NCI-H460 (cell line): ENCODE measurements around the gene CCDC188. TPM values are rescaled to one million over a fixed set of nuclear protein-coding genes. Genes with fewer than 3 reads are reported as not detected.

Source experiments
- DNase-seq: peaks from one replicate; pipeline ENCODE4 v3.0.0-alpha.2; 2016; ENCODE audit warnings: low read depth; ENCODE audit errors: extremely low read depth
- small RNA-seq, 2 experiments: library from RNA; depleted of rRNA; stranded (forward); fragments of <200 nt; gene quantifications; one replicate each; pipeline ENCODE3, GENCODE V24; 2014
- total RNA-seq: library from RNA; depleted of rRNA; stranded (reverse); fragments of >200 nt; shearing (Covaris generic); gene quantifications from 2 replicates; pipeline ENCODE4 v1.2.3, GENCODE V29; 2014; rRNA removed

Gene CCDC188
- total RNA-seq, 1 experiment from 2014 or later = not detected

DNA sequence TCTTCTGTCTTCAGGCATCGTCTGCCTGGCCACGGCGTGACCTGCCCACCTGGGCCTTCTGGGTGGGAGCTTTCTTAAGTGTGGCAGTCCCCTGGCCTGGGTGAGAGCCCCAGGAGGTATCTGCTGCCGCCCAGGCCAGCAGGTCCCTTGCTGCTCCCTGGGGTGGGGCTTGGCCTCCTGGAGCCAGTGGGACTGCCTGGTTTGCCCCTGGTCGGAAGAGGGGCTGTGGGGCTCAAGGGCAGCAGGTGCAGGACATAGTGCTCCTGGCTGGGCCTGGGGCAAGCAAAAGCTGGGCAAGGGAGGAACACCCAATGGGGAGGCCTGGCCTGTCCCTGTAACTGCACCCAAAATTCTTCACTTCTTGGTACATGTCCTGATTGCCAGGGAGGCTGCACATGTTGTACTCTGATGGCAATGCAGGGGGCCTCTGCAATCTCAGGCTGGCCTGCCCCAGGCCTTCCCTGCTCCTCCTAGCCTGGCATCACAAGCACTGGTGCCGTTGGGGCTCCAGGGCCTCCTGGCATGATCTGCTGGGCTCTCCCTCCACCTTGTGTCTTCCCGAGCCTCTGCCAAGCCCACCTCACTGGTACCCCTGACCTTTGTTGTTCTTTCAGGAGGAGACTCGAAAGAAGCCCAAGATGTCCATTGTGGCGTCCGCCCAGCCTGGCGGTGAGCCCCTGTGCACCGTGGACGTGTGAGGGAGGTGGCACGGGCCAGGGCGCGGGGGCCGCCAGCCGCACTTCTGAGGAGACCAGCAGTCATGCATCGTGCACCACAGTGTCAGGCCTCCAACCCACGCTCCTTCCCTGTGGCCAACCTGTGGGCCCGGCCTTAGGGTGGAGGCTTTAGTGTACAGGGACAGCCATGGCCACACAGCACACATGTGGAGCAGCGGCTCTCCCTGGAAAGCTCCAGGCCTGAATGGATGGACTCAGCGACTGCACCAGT lies 41.2 kb downstream of the CCDC188 start:
- DNase-seq = no peak

DNA sequence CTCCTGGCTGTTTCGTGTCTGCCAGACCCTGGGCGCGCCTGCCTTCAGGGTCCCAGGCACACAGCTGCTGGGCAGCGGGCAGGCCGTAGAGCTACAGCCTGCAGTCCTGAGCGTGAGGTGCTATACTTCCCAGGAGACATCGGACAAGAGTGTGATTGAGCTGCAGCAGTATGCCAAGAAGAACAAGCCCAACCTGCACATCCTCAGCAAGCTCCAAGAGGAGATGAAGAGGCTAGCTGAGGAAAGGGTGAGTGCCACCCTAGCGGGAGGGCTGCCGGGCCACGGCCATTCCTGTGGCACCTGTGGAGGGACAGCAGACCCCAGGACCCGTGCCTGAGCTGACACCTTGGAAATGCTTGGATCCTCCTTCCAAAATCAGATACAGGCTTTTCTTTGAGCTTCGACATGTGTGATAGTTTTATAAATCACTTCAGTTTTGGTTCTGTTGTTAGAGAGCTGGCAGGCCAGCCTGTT lies 42.1 kb downstream of the CCDC188 start:
- no peak for DNase-seq

DNA sequence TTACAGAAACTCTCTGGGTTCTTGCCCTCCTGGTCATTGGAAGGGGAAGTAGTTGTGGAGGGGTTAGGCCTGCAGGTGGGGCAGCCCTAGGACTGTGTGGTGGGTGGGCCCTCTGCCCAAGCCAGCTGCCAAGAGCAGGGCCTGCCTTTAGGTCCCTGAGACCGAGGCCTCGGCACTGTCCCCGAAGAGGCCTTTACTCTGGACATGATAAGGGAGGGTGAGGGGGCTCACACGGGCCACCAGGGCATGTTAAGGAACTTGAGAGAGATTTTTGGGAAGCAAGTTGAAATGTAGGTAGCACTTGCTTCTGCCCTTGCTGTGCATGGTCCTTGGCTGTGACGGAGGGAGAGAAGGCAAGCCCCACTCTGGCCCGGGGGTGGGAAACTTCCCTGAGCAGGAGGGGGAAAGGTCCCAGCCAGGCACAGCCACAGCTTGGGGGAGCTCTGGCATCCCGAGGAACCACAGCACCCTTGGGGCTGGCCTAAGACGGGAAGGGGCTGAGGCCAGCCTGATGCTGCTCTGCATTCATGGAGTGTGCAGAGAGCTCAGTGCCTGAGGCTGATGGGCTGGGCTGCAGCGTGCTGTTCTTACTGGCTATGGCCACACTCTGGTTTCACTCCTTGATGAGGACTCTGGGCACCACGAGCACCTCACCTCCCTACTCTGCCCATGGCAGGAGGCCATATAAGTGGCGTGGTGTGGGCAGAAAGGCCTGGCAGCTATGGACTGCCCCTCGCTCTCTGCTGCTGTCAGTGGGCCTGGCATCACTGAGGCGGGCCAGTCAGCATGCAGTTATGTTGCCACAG lies 42.7 kb downstream of the CCDC188 start:
- no peak for DNase-seq

DNA sequence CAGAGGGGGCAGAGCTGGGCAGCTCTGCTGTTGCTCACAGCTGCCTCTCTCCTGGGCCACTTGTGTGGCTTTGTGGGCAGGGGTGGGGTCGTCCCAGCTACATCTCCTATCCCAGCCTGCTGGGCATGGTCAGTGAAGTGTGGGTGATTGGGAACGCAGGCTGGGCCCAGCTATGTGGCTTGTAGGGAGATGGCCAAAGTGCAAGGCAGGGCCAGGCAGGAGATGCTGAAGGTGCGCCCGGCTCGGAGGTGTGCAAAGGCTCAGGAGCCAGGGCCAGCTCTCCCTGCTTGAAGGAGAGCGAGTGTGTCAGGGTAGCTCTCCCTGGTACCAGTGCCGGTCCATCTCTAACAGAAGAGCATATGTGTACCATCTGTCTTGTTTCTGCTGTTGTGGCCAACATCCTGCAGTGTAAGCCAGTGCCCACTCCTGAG lies 43.4 kb downstream of the CCDC188 start:
- no peak for DNase-seq

DNA sequence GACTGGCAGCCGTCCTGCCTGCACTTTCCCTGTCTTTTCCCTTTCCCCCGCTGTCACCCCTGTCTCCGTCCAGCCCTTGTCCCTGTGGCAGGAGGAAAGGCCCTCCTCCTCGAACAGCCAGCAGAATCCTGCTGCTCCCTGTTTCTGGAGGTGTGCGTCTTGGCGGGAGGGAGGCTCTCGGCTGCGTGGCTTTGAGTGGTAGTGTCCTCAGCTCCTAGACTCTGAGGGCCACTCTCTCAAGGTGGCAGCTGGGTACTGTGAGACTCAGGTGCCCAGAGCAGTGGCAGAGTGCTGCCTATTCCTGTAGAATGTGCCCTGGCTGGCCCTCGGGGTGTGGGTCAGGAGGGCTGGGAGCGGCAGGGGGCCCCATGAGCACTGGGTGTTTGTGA lies 44.0 kb downstream of the CCDC188 start:
- DNase-seq = no peak

DNA sequence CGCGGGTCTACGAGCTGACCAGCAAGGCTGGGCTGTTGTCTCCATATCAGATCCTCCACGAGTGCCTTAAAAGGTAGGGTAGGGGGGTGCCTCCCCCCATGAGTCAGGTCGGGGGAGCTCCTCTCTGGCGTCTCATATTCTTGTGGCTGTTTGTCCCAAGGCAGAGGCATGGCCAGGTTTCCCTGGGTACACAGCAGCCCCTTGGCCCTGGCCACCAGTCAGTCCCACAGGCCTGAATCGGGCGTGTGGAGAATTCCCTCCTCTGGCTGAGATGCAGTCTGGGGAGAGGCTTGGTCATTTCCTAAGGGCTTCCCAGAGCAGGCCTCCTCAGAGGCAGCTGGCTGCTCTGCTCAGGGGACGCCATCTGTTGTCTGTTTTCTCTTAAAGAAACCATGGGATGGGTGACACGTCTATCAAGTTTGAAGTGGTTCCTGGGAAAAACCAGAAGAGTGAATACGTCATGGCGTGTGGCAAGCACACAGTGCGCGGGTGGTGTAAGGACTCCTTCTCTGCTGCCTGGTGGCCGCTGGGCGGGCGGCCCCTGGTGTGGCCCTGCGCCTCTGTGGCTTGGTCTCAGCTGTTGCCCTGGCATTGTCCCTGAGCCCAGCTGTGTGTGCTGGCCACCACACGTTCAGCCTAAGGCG lies 44.5 kb downstream of the CCDC188 start:
- no peak for DNase-seq

DNA sequence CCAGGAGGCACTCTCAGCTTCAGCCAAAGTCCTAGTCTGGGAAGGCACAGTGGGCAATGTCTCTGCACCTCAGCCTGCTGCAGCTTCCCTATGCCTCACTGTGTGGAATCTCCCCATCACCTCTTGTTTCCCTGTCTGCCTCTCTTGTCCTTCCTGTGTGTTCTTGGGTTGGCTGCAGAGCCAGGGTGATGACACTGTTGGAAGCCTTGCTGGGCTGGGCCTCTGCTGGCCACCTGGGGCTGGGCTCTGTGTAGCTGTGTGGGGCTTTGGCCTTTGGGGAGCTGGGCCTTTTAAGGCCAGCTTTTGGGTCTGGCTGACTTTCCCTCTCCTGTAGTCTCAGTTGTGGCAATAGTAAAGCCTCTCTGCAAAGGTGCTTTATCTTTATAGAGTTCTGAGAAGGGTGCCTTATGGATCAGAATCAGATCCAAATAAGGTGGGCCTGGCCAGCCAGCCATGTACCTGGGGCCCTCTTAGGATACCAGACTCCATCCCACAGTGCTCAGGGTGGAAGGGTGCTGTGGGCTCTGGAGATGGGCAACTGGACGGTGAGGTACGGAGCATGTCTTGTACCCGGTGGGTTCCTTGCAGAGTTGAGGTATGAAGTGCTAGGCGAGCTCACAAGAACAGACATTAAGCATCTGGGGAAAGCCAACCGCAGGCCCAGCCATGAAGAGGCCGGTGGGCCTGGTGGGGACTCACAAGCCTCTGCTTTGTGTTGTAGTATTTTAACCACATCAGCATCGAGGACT lies 45.2 kb downstream of the CCDC188 start:
- no peak for DNase-seq

DNA sequence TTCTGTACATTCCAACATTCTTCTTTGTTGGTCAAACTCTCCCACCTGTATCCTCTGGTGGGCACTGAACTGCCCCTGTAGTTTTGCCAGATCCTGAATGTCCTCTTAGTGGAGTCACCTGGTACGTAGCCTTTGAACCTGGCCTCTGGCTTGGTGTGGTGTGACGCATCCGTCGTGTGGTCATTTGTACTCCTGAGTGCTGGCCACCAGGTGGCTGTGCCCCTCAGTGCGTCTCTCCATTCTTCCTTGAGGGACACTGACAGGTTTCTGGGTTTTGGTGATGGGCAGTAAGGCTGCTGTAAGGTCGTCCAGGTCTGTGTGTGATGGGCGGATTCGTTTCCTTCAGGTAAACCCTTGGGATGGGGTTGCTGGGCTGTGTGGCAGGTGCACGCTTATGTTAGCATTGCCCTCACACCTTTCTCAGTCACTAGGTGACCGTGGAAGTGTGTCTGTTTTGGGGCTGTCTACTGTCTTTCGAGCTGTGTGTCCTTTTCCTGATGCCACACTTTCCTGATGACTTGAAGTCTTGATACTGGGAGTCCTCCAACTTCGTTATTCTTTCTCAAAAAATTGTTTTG lies 48.6 kb downstream of the CCDC188 start:
- DNase-seq = no peak

DNA sequence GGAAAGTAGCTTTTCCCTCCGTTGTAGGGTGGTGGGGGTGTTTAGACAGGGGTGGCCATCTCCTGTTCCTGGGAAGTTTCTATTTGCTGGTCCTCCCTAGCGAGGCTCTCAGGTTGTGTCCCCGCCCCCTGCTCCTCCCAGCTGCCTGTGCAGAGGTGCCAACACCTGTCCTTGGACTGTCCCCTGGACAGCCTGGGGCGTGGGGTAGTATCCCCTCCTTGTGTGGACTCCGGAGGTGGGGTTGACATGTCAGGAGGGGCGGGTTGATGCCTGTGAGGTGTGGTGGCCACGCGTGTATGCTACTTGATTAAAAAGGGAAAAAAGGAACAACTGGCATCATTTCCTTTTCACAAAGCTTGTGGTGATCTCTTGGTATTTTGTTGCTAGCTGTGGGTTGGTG lies 49.2 kb downstream of the CCDC188 start:
- no peak for DNase-seq

DNA sequence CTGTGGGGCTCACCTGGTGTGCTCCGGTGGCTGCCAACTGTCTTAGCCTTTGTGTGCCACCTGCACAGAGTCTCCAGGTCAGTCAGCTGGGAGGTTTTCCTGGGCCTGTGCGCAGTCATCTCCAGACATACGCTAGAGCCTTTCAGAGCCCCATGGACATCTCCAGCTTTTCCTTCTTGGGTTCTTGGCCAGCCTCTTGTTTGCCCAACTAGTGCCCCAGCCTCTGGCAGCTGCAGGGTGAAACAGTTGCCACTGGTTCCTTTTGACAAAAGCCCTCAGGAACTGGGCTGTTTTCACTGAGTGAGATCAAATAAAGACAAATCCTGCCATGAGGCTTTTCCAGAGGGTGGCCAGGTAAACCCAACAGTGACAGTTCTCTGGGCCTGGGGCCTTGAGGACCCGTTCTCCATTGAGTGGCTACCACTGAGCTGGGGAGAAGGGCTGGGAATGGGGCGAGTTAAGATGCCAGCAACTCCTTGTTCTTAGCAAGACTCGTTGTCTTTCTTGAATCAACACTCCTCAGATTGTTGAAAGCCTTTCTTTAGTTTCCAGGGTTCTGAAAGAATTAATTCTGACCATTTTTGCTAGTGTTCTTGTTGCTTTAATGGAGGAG lies 51.6 kb downstream of the CCDC188 start:
- no peak for DNase-seq

Small RNAs within 50 kb of the gene (small RNA-seq; reads per million reads assigned to genes)
- gene MIR6816 (0 to 0.04 reads per million in 2 experiments), gene RF00599 (0 reads per million in 2 experiments)

Other genes with a start within 250 kb of the CCDC188 start
- gene COMT, start 209.3 kb downstream of the CCDC188 start, total RNA-seq = 90.3 and 100 TPM in 2 replicates
- gene TXNRD2, start 209.2 kb downstream of the CCDC188 start, total RNA-seq = 36.4 and 38.2 TPM in 2 replicates
- 0.84 and 1.4 TPM in 2 replicates for gene ARVCF, start 134.2 kb downstream of the CCDC188 start, total RNA-seq
- gene TANGO2, start 129.9 kb downstream of the CCDC188 start, total RNA-seq = 13.0 and 15.2 TPM in 2 replicates
- 12.7 and 15.2 TPM in 2 replicates for gene DGCR8, start 70.8 kb downstream of the CCDC188 start, total RNA-seq
- gene RANBP1, start 35.0 kb downstream of the CCDC188 start, total RNA-seq = 186 and 247 TPM in 2 replicates
- gene TRMT2A, start 33.8 kb downstream of the CCDC188 start, total RNA-seq = 23.8 and 29.1 TPM in 2 replicates
- gene ZDHHC8, start 19.3 kb downstream of the CCDC188 start, total RNA-seq = 6.5 and 8.1 TPM in 2 replicates
- gene RTN4R, start 117.3 kb upstream of the CCDC188 start, total RNA-seq = 1.6 and 1.9 TPM in 2 replicates
- 17.3 TPM in 2 replicates for gene DGCR6L, start 169.0 kb upstream of the CCDC188 start, total RNA-seq
- 10.7 and 11.9 TPM in 2 replicates for gene ZNF74, start 243.1 kb upstream of the CCDC188 start, total RNA-seq